Fibroblast of the aortic adventitia (primary cell): Measurements from ENCODE around the gene UGT2B15. TPM values are rescaled to one million over a fixed set of nuclear protein-coding genes. Genes with fewer than 3 reads are reported as not detected.
"Not testable (repeated sequence)": the region's sequence is repeated elsewhere in the genome, so short reads cannot be mapped to it uniquely, and the experiment has no call there.

ENCODE experiments used
- DNase-seq: peaks from one replicate; pipeline ENCODE4 v3.0.0-alpha.2; 2010; ENCODE audit warnings: low read depth
- H3K4me3 ChIP-seq: 2 replicates; pipeline ENCODE4 v1.5.1; 2011; ENCODE audit warnings: low read depth, mild to moderate bottlenecking, control low read depth, low read length, moderate library complexity
- CTCF ChIP-seq: IDR thresholded peaks from 2 replicates; pipeline ENCODE4 v1.5.1; 2011; ENCODE audit warnings: mild to moderate bottlenecking, low read length, control low read depth, inconsistent platforms; ENCODE audit not compliant: insufficient read depth
- total RNA-seq: library from RNA; depleted of rRNA; stranded (reverse); fragments of >200 nt; gene quantifications from 2 replicates; pipeline ENCODE4 v1.2.3, GENCODE V29; 2012; ENCODE audit warnings: low replicate concordance

Gene UGT2B15
- total RNA-seq, 1 donor = not detected

- H3K4me3 ChIP-seq = no peak overlapping the region
- no peak for TF ChIP-seq CTCF
- no peak for DNase-seq
Observed at GRCh38 chr4:68658672-68659071, 11.8 kb downstream of the UGT2B15 start.

- H3K4me3 ChIP-seq, DNase-seq: not testable (repeated sequence)
Observed at GRCh38 chr4:68657022-68657594, 13.3 kb downstream of the UGT2B15 start.

- not testable (repeated sequence) for DNase-seq, H3K4me3 ChIP-seq
Observed at GRCh38 chr4:68656445-68656973, 13.9 kb downstream of the UGT2B15 start.

- TF ChIP-seq CTCF = no peak
- H3K4me3 ChIP-seq = no peak overlapping the region
- no peak for DNase-seq
Observed at GRCh38 chr4:68655764-68656444, 14.5 kb downstream of the UGT2B15 start.

- H3K4me3 ChIP-seq = no peak overlapping the region
- TF ChIP-seq CTCF = no peak
- no peak for DNase-seq
Observed at GRCh38 chr4:68654946-68655721, 15.3 kb downstream of the UGT2B15 start.

- no peak for DNase-seq
- TF ChIP-seq CTCF = no peak
- H3K4me3 ChIP-seq = no peak overlapping the region
Observed at GRCh38 chr4:68651932-68652331, 18.5 kb downstream of the UGT2B15 start.

GRCh38 chr4:68630371-68630770 lies 40.1 kb downstream of the UGT2B15 start:
- no peak for DNase-seq
- no peak for TF ChIP-seq CTCF
- no peak overlapping the region for H3K4me3 ChIP-seq

GRCh38 chr4:68622731-68623130 lies 47.7 kb downstream of the UGT2B15 start:
- not testable (repeated sequence) for DNase-seq, H3K4me3 ChIP-seq
